ENCODE data around the gene ITPKA. TPM values are rescaled to one million over a fixed set of nuclear protein-coding genes. Genes with fewer than 3 reads are reported as not detected.

Gene ITPKA
- total and polyA plus RNA-seq, 2 of the 13 experiments (the other 11 are each of a cell fraction or from before 2014, with no cell fraction given), result 13.2 to 41.3 TPM

GRCh38 chr15:41493205-41493901 lies at the start of gene ITPKA (continued):
- TF ChIP-seq ONECUT2 (CRISPR knock-in tag; IDR thresholded peaks at IDR 0.05), result no peak
- TF ChIP-seq, protein P1, sequence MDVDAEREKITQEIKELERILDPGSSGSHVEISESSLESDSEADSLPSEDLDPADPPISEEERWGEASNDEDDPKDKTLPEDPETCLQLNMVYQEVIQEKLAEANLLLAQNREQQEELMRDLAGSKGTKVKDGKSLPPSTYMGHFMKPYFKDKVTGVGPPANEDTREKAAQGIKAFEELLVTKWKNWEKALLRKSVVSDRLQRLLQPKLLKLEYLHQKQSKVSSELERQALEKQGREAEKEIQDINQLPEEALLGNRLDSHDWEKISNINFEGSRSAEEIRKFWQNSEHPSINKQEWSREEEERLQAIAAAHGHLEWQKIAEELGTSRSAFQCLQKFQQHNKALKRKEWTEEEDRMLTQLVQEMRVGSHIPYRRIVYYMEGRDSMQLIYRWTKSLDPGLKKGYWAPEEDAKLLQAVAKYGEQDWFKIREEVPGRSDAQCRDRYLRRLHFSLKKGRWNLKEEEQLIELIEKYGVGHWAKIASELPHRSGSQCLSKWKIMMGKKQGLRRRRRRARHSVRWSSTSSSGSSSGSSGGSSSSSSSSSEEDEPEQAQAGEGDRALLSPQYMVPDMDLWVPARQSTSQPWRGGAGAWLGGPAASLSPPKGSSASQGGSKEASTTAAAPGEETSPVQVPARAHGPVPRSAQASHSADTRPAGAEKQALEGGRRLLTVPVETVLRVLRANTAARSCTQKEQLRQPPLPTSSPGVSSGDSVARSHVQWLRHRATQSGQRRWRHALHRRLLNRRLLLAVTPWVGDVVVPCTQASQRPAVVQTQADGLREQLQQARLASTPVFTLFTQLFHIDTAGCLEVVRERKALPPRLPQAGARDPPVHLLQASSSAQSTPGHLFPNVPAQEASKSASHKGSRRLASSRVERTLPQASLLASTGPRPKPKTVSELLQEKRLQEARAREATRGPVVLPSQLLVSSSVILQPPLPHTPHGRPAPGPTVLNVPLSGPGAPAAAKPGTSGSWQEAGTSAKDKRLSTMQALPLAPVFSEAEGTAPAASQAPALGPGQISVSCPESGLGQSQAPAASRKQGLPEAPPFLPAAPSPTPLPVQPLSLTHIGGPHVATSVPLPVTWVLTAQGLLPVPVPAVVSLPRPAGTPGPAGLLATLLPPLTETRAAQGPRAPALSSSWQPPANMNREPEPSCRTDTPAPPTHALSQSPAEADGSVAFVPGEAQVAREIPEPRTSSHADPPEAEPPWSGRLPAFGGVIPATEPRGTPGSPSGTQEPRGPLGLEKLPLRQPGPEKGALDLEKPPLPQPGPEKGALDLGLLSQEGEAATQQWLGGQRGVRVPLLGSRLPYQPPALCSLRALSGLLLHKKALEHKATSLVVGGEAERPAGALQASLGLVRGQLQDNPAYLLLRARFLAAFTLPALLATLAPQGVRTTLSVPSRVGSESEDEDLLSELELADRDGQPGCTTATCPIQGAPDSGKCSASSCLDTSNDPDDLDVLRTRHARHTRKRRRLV (CRISPR knock-in tag; IDR thresholded peaks at IDR 0.05), result no peak
- 0 out of 2 replicates have a peak, but pooled peaks have one; percentile 69 for TF ChIP-seq RCOR2 (CRISPR knock-in tag; IDR thresholded peaks at IDR 0.05)
- TF ChIP-seq CCAR2 (optimal IDR thresholded peaks at IDR 0.05; ENCODE audit: low read depth, low read length), result no peak
- no peak for TF ChIP-seq MAF1 (CRISPR knock-in tag; IDR thresholded peaks at IDR 0.05; ENCODE audit: borderline replicate concordance)
- no peak for TF ChIP-seq ZNF414 (CRISPR knock-in tag; IDR thresholded peaks at IDR 0.05)
- TF ChIP-seq KDM4B (CRISPR knock-in tag; IDR thresholded peaks at IDR 0.05), result no peak
- TF ChIP-seq KDM3A (CRISPR knock-in tag; IDR thresholded peaks at IDR 0.05; ENCODE audit: low read depth), result peak; percentile 39; the same call in 1 of the 2 replicates
- peak; percentile 44; the same call in 1 of the 2 replicates for TF ChIP-seq BCL6 (CRISPR knock-in tag; IDR thresholded peaks at IDR 0.05)
- peak; percentile 78 for TF ChIP-seq ARID4A (CRISPR knock-in tag; IDR thresholded peaks at IDR 0.05; ENCODE audit: borderline replicate concordance)
- peak; percentile 58; the same call in 1 of the 2 replicates for TF ChIP-seq ZMYM3 (CRISPR knock-in tag; IDR thresholded peaks at IDR 0.05)
- no peak for TF ChIP-seq ZNF251 (CRISPR knock-in tag; IDR thresholded peaks at IDR 0.05)
- peak; percentile 35; the same call in 1 of the 2 replicates for TF ChIP-seq ISL2 (CRISPR knock-in tag; IDR thresholded peaks at IDR 0.05)
- TF ChIP-seq ZSCAN30 (CRISPR knock-in tag; IDR thresholded peaks at IDR 0.05), result 0 out of 2 replicates have a peak, but pooled peaks have one; percentile 21
- 0 out of 2 replicates have a peak, but pooled peaks have one; percentile 42 for TF ChIP-seq ZNF317 (CRISPR knock-in tag; IDR thresholded peaks at IDR 0.05)
- TF ChIP-seq U2AF1 (optimal IDR thresholded peaks at IDR 0.05; ENCODE audit: low read depth, low read length), result peak; percentile 30
- TF ChIP-seq ZNF781 (CRISPR knock-in tag; IDR thresholded peaks at IDR 0.05; ENCODE audit: borderline replicate concordance, not compliant biosample characterization), result peak; percentile 82
- no peak for TF ChIP-seq CENPT (CRISPR knock-in tag; IDR thresholded peaks at IDR 0.05; ENCODE audit: low read depth)
- peak; percentile 83 for TF ChIP-seq PHF8 (CRISPR knock-in tag; IDR thresholded peaks at IDR 0.05)
